ENCODE results near the gene ZNF93.
"Not testable (repeated sequence)": the region's sequence is repeated elsewhere in the genome, so short reads cannot be mapped to it uniquely, and the experiment has no call there.

Gene ZNF93

DNA sequence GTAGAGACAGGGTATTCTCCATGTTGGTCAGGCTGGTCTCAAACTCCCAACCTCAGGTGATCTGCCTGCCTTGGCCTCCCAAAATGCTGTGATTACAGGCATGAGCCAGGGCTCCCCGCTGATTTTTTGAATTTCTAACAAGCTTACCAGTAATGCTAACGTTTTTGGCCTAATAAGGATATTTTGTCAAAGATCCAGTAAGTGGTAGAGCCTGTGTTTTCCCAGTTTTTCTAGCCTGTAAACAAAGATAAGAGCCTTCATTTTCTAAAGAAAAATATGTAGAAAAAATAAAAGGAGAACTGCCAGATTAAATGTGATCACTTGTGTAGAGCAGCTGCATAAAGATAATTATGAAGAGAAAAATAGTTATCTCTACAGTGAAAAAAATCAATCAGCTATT, 37.7 kb downstream of the ZNF93 start:
- DNase-seq (ENCODE audit: low read depth in 2 of 2) = no peak

- no peak for DNase-seq (ENCODE audit: low read depth in 2 of 2)
Measured at GRCh38 chr19:19943848-19944582, 43.3 kb downstream of the ZNF93 start.

GRCh38 chr19:19944583-19944880, 43.8 kb downstream of the ZNF93 start:
- no peak for DNase-seq (ENCODE audit: low read depth in 2 of 2)

- no peak for DNase-seq (ENCODE audit: low read depth in 2 of 2)
Measured at GRCh38 chr19:19946226-19946625, 45.5 kb downstream of the ZNF93 start.

DNA sequence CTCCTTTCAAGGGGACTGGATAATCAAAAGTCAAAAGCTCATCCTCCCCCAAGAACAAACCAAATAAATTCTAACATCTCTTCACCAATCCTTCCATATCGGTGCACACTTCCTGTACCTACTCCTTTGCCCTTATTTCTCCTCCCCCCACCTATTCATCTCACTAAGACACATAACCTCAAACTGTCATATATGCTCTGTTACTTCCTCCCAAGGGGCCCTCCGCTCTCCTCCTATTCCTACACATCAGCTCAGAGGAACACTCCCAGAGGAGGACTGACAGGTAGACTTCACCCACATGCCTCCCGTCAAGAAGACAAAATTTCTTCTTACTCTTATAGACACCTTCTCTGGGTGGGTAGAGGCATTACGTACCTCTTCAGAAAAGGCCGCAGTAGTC, 48.1 kb downstream of the ZNF93 start:
- DNase-seq (ENCODE audit: low read depth in 2 of 2) = no peak

GRCh38 chr19:19955208-19955607, 54.5 kb downstream of the ZNF93 start:
- DNase-seq (ENCODE audit: low read depth in 2 of 2) = no peak

GRCh38 chr19:19956434-19957075, 55.8 kb downstream of the ZNF93 start:
- no peak for DNase-seq (ENCODE audit: low read depth in 2 of 2)

- not testable (repeated sequence) for DNase-seq (ENCODE audit: low read depth in 2 of 2)
Measured at GRCh38 chr19:19957766-19958165, 57.0 kb downstream of the ZNF93 start.

DNA sequence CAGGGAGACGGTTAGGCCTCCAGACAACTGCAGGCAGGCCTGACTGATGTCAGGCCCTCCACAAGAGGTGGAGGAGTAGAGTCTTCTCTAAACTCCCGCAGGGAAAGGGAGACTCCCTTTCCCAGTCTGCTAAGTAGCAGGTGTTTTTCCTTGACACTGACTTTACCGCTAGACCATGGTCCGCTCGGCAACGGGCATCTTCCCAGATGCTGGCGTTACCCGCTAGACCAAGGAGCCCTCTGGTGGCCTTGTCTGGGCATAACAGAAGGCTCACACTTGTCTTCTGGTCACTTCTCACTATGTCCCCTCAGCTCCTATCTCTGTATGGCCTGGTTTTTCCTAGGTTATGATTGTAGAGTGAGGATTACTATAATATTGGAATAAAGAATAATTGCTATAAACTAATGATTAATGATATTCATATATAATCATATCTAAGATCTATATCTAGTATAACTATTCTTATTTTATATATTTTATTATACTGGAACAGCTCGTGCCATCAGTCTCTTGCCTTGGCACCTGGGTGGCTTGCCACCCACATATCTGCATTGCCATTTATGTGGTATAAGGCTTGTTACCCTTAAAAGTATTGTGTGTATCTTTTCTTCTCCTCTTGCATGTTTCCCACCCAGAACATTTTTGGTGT, 58.5 kb downstream of the ZNF93 start:
- DNase-seq (ENCODE audit: low read depth in 2 of 2) = peak; percentile 43 to 49

GRCh38 chr19:19964416-19964815, 63.7 kb downstream of the ZNF93 start:
- DNase-seq (ENCODE audit: low read depth in 2 of 2) = no peak

- DNase-seq (ENCODE audit: low read depth in 2 of 2) = not testable (repeated sequence)
Measured at GRCh38 chr19:19966126-19966525, 65.4 kb downstream of the ZNF93 start.

DNA sequence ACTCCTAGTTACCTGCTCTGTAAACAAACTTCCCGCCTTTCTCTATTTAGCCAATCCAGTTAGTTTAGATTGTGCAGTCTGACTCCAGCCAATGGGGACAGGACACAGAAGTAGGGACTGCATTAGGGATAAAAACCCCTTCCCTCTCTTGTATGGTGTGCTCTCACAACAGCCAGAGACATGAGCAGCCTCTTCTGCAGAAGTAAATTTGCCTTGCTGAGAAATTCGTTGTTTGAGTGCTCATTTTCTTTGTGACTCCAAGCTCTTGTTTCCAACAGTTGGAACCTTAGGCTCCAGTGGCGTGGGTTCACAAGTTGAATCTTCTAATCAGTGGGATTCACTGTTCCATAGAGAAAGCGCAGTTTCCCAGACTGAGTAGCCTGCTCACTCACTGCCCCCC, 66.1 kb downstream of the ZNF93 start:
- no peak for DNase-seq (ENCODE audit: low read depth in 2 of 2)

Measured in stimulated activated CD8-positive, alpha-beta memory T cell treated with anti-CD3 and anti-CD28 coated beads, Interleukin-2, amount 100 ng/mL, for 48 hours (primary cell).